GM19240 (cell line): Measurements from ENCODE around the gene GPC3.

Experiments
- DNase-seq: peaks from one replicate; pipeline ENCODE4 v3.0.0; 2011; ENCODE audit warnings: low spot score; ENCODE audit not compliant: insufficient read length

Gene GPC3

DNA sequence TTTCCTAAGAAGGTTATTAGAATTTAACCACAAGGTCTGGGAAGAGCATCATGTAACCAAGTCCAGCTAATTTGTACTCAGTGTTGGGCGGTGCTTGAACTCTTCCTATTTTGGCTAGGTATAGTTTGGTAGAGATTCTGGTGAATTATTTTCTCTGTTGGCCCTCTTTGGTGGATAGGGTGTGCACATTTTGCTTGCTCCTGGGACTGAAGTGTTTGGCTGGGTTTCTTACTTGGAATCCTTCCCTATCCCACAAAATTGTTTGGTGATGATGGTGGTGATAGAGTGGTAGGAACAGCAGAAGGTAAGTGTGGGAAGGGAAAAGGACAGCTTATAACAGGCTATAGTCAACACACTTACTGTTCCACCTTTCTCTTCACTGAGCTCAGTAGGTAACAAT lies 375.3 kb downstream of the GPC3 start:
- DNase-seq, result no peak

DNA sequence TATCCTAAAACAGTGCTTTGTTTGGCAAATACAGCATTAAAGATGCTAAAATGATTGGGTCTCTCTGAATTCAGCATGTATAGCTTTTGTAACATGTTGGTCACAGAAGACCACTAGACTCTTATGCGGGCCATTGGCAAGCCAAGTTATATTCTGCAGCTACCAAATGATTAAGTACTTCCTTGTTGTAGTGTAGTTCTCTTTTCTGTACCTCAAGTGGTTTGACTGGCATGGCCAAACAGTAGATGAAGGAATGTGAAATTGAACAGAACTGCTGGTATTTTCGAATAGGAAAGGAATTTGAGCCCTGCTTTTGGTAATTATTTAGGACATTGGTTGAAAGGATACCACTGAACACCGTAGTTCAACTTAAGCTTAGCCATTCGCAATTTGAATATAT lies 376.2 kb downstream of the GPC3 start:
- no peak for DNase-seq

DNA sequence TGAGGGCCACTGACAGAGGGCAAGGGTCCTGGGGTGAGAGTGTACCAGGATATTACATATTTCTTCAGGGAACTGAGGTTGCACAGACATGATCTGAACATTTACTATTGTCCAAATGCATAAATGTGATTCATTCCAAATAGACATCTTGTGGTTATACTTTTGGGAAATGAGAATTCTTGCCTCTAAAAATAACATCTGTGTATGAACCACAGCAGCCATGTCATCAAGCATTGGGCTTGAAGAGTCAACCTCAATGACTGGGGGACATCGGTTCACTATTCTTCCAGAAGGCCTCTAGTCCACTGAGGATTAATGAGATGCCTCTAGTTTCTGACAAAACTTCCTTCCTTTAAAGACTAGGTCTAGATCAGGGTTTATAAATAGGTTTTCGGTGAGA lies 377.0 kb downstream of the GPC3 start:
- DNase-seq, result no peak

DNA sequence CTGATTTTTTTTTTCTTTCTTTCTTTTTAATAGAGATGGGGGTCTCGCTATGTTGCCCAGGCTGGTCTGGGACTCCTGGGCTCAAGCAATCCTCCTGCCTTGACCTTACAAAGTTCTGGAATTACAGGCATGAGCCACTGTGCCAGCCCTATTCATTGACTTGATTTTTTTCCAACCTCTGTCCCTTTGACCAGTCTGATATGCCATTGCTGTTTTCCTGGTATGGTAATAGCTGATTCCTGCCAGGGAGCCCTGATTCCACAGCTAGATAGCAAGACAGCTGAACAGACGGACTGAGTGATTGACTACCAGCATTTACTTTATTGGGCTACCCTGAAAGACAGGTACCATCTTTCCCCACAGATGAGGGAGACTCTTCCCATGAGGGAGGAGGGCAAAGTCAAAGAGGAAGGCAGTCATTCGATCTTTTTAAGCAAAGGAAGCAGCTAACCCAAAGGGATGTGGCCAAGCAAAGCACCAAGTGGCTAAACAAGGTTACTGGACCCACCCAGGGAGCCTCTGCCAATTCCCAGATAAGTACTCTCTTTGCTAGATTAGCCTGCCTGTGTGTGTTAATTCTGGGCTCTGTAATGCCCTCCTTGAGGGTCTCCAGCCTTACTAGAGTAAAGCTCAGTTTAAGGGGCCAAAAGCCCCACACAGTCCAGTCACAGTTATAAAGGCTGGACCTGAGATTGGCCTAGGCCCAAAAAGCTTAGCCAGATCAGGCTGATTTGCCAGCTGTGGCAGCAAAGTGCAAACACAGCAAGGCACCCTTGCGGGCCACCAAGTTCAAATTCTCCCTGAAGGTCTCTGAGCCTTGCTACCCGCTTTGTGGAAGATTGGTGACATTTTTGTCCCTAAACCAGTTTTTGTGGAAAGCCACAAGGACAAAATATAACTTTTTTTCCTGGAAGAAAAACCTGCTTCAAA lies 377.7 kb downstream of the GPC3 start:
- DNase-seq, result no peak

DNA sequence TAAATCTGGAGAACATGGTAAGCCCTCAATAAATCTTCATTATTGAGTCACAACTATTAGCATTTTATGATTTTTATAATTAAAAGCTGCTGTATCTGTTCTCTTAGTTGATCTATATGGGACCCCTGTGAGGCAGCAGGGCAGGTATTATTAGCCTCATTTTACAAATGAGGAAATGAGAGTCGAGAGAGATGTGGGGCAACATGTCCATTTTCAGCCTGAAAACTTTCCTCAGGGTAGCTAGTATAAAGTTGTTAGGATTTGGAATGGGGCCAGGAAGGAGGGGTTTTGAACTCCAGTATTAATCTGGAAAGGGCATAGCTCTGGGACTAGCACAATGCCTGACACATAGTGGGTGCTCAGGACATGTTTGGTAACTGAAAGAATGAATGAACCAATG lies 378.4 kb downstream of the GPC3 start:
- no peak for DNase-seq

DNA sequence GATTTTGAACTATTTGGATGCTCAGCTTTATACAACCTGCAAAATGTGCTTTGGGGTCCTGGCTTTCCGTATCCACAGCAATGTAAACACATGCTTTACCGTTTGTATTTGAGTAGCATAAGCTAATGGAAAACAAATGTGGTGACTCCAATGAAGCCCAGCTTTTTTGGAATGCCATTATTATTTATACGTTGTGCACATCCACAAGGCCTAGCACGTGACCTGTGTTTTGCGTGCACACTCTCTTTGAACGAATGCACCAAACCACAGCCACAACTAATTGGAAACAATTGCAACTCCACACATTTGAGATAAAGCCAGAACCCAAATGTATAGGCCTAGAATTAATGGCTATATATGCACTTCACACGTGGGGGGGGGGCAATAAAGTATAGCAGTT lies 380.6 kb downstream of the GPC3 start:
- no peak for DNase-seq

DNA sequence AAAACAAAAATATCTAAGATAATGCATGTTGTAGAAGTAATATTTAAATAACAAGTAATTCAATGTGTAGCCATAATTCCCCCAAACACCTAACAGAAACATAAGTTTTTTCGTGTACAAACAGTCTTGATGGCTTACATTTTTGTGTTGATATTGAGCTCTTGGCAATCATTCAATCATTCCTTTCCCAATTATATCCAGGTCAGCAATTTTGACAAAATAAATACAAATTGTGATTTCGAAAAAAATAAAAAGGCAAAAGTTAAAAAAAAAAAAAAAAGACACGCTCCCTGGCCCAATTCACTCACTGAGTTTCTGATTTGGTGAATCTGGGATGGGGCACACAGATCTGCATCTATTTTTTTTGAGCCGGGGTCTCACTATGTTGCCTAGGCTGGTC lies 382.5 kb downstream of the GPC3 start:
- no peak for DNase-seq

DNA sequence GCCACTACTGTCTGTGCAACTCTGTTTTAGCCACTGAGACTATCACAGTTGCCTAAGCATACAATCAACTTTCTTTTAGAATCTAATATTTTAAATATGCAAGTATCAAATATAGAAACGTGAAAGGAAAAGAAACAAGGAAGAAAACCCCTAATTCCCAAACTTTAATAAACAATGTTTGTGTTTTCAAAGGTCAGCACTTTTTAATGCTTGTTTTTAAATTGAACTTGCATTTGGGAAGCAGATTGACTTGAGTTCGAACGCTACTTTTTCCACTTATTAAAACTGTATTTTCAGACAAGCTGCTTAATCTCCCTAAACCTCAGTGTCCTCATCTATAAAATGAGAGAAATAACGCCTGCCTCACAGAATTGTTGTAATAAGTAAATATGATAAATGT lies 384.3 kb downstream of the GPC3 start:
- DNase-seq, result no peak

DNA sequence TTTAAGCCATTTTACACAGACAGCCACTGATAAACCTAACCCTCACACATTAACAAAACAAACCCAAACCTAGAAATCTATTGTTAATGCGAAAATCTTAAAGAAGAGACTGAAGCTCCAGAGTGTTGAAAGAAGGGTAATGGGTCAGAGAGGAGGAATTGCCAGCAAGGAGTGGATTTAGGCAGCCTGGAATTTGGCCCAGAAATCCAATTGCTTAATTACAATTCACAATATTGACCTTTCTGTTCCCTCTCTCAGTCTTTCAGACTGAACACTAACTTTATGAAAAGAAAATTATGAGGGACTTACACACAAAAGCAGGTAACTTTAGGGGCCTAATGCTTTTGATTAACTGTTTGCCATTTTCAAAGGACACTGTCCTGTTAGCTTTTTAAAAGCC lies 384.9 kb downstream of the GPC3 start:
- DNase-seq, result no peak

DNA sequence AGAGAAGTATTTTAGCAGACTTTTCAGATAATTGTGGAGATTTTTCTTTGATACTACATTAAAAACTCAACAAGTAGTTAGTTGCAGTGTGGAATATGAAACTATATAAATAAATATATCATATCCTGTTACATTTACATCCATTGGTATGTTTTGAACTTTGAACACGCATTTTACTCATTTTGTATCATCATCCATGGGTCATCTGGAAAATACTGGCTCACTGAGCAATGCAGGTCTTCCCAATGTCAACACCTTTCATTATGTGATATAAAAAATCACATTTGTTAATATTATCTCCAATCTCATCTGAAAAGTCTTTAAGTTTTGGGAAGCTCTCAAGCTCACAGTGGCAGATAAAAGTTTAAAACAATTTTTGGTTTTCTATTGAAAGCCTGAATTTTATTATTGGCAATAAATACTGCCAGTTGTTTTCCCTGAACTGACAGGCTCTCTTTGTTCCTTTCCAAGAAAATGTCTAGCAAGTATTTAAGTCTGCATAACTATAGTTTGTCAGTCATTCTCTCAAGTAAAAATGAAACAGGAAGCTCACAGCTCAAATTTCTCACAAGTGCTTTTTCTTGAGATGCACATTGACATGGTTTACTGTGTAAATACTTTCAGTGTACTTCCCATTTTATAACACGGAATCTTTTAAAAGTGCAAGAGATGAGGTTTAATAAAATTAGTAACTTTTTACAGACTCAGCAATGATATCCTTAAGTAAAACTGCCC lies 386.6 kb downstream of the GPC3 start:
- DNase-seq, result no peak

DNA sequence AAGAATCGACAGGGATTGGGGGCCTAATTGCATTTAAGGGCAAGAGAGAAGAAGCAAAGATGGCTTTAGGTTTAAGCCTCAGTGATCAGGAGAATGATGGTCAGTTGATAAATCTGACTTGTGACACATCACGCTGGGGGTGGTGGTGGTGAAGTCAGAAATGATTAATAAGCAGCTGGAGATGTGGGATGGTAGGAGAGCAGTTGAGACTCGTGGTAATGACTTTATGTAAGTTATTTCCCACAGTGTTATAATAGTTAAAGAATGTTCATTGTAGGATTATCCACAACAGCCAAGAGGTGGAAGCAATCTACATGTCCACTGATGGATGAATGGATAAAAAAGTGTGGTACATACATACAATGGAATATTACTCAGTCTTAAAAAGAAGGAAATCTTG lies 391.2 kb downstream of the GPC3 start:
- DNase-seq, result no peak

DNA sequence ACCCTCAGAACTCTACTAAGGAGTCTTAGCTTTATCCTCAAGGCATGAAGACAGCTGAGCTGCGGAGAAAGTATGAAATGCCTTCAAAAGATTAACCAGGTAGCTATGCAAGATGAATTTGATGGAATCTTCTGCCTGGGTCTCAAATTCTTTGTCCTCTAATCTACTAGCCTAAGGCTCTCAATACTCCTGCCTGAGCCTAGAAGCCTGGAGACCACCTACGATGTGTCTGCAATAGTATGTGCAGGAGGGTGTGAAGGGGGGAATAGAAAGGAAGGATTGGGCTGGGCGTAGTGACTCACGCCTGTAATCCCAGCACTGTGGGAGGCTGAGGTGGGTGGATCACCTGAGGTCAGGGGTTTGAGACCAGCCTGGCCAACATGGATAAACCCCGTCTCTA lies 391.9 kb downstream of the GPC3 start:
- no peak for DNase-seq

DNA sequence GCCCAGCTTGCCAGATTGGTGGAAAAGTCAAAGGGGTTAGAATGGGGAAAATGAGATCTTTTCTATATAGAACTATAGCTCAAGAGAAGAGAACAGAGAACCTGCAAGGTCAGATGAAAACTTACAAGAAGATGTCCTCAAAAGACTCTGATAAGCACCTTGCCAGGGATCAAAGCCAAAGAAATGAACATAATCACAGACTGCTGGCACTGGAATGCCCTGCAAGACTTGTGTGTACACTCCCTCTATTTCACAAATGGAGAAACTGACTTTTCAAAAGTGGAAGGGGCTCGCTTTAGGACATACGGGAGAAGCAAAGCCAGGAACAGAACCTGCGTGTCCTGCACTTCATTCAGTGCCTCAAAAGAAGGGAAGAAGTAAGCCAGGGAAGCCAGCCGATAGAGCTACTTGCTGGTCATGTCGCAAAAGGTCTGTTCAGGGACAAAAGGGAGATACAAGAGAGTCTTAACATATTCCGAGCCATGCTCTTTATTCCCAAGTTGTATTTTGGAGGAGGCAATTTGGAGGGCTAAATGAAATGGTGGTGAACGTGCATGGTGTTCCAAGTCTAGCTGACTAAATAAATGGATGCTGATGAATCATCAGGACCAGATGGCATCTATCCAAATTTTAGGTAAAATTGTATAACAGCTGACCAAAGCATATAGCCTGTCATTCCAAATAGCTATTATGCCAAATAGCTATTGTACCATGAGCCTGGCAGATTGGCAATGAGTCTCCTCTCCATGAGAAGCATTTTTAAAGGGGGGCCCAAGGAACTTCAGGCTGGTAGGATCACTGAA lies 394.5 kb downstream of the GPC3 start:
- no peak for DNase-seq

DNA sequence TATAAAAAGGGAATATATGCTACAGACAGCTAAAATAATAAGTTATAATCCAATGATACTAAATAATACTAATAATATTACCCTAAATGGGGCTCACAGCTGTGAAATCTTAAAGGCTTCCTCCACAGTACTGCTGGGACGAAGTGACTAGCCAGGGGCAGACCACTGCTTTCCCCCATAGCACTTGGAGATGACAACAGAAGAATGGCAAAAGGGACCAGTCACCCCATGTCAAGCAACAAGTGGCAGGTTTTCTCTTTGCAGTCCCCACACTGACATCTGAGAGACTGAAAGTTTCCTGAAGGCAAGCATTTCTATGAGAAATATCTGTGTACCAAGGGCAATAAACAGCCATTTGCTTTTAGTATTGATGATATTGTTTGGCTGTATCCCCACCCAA lies 396.6 kb downstream of the GPC3 start:
- DNase-seq, result no peak

DNA sequence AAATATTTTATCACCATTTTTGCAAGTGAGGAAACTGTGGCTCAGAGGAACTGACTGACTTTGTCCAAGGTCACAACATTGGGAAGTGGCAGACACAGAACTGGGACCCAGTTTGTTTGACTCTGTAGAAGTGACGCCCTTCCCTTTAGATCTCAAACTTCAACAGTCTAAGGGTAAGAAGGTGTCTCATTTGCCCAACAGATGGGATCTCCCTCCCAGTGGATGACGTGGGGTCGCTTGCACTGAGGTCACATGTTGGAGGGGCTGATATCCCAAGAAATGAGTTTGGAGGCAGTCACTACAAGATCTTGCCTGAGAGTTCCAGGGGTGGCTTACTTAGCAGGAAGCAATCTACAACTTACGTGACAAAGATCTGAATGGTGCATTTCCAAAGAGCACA lies 397.6 kb downstream of the GPC3 start:
- no peak for DNase-seq

DNA sequence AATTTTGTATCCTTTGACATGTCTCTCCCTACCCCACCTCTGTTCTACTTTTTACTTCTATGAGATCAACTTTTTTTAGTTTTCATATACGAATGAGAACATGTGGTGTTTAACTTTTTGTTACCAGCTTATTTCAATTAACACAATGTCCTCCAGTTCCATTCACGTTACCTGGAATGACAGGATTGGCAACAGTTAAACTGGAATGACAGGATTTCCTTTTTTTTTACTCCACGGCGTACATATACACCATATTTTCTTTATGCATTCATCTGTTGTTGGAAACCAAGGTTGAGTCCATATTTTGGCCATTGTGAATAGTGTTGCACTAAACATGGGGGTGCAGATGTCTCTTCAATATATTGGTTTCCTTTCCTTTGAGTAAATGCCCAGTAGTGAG lies 398.3 kb downstream of the GPC3 start:
- DNase-seq, result no peak

DNA sequence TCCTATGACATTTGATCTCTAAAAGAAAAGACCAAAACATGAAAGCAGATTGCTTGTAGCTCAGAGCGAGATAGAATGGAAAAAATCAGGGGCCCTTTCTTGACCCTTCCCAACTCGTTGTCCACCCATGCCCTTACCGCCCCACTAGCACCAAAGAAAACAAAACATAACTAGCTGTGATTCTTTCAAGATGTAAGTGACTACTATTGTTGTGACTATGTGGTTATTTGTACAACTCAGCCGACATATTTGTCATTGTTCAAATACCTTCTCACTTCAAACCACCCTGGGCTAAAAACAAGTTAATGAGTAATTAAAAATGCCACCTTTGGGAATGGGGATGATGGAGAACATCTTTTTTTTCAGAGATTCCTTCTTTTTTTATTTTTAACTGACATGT lies 399.0 kb downstream of the GPC3 start:
- DNase-seq, result no peak

DNA sequence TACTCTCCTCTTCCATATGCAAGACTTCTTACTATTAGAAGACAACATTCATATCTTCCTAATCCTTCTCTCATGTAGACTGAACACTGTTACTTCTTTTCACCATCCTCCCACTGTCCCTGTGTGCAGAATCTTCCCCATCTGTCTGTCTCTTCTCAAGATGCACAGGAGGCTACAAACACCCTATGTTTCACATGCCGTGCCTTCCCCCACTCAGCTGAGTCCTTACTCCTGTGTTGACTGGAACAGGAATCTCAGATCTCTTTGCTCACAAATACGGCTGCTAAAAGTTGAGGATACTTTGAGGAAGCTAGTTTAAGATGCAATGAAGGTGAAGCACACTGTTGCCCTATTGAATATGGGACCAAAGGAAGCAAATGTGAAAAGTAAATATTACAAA lies 401.6 kb downstream of the GPC3 start:
- DNase-seq, result no peak

DNA sequence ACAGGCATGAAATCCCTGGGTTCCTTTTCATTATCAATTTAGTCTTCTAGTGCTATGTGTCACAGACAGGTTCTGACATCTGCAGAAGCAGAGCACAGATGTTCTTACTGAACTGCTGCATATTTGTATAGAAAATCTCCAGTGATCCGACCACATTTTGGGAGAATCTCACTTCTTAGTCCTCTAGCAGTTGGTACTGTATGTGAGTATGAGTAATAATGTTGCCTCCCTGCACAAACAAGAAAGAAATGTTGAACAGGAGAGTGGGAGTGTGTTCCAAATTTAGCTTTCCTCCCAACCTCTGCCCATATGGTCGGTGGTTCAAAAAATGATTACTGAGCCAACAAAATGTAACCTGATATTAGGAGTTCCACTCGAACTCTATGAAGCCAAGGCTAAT lies 404.8 kb downstream of the GPC3 start:
- DNase-seq, result no peak

DNA sequence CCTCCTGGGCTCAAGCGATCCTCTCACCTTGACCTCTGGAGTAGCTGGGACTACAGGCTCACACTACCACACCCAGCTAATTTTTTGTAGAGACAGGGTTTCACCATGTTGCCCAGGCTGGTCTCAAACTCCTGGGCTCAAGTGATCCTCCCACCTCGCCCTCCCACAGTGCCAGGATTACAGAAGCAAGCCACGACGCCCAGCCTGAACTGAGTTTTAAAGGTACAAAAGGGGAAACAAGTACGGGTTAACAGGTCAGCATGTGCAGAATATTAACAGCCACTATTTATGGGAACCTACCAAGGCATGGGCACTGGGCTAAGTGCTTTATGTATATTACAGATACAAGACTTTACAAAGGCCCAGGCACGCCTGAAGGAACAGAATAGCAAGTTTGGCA lies 405.8 kb downstream of the GPC3 start:
- no peak for DNase-seq

DNA sequence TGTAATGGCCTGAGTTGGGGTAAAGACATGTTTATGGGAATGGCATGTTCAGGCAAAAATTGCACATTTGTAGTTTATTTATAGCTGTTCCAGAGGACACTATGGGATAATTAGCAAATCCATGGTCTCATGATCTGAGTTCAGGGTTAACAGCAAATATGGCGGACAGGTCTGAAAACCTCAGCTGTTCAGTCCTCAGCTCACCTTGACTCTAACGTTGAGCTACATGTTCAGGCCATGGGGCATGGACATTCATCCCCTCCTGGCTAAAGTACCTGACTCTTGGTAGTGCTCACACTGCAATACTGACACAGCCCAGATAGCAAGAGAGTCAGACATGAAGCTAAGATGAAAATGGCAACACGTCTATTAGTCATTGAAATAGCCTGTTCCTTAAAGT lies 408.5 kb downstream of the GPC3 start:
- DNase-seq, result no peak

DNA sequence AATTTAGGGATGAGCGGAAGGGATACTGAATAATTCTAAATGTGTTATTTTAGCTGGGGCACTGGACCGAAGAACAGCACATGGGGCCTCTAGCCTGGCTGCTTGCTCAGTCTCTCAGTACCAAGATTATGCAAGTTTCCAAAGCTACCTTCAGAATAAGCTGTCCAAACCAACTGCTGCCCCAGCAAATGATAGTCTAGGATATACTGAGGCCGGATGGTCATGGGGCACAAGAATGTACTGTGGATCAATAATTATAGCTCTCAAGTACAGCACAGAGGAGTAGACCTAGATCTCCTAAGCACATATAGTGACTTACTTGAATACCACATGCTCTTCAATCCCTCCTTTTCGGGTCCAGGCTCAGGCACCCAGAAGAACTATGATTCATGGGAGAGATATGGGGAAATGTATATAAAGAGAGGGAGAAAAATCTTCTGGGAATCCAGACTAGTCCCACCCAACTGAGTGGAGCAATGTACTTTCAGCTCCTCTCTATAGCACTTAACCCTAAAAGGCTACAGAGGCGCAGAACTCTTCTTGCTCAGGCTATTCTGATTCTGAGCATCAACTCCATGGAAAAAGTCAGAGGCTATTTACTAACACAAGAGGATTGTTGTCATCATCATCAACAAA lies 409.8 kb downstream of the GPC3 start:
- DNase-seq, result no peak
